IPS-11a (cell line): ENCODE results near the gene AMELX.

Experiments
- H3K4me3 ChIP-seq: one replicate; pipeline ENCODE4 v1.5.1; 2013; ENCODE audit warnings: low read depth, low read length, control low read depth

Gene AMELX

DNA sequence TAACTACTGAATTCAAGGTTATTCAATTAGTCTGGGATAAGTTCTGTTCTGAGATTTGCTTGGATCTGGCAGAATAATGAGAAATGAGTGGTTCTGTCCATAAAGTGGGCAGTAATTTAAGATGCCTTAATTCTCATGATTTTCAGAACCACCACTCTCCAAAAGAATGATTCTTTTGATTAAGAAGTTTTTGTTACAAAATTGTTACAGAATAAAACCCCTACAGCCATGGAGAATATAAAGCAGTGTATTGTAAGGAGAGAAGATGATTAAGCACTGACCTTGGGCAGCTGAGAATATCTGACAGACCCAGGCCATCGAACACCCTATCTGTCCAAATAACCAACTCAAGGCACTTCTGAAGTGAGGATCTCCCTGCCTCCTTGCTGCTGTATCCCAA is 12.4 kb downstream of the AMELX start:
- H3K4me3 ChIP-seq: no peak overlapping the region

DNA sequence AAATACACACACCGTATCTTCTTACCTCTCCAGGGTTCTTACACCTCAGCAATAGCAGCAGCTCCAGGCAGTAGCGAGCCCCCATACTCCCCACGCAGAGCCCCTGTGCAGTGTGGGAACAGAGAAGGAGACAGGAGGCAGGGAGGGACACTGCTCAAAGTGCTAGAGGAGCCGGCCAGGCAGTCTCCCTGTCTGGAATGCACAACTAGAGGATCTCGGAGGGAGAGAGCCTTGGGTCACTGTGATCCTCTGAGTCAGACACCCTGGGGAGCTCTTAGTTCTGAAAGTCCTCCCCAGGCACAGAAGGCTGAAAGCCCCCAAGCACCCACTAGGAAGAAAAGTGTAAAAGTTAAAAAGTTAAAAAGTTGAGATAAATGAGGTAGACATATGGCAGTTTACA is 16.0 kb downstream of the AMELX start:
- H3K4me3 ChIP-seq: no peak overlapping the region

DNA sequence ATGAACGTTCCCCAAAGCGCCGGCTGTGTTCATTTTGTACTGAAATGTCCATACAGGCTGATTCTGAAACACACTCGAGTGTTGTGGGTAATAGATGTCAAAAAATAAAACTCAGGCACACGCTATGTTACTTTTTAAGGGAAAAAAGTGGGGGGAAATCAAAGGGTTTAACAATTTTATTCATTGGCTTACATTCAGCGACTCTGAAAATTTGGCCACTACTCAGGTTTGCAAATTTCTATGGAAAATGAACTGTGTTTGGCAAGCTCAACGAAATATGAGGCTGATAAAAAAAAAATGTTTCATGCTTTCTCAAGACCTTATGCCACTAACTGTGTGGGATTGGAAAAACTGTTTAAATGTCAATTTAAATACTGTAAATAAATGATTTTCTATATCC is 18.5 kb downstream of the AMELX start:
- no peak overlapping the region for H3K4me3 ChIP-seq

DNA sequence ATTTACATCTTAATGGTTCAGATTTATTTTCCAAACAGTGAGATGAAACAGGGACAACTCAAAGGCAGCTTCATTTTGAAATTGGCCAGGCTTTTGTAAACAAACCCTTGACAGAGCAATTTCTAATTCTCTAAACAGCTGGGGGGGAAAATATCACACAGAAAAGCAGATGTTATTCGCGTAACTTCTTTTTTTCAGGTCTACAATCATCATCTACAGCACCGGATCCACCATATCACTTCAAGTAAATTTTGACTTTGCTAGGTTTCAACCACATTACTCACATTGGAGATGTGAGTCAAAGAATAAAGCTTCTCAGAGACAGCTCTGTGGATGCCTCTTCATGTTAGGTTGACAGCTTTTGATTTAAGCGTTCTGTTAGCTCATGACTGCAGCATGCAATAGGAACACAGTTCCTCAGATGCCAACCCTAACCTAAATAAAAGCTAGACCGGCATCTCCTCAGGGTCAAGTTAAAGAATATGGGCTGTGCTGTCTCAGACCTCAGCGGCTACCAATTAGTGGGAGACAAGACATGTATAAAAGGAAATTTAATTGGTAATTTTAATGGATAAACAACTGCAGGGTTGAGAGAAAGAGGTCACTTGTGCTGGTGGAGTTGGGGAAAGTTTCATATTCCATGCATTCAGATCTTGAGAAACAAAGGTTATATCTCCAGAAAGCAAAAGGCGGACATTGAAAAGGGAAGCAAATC is 26.8 kb downstream of the AMELX start:
- H3K4me3 ChIP-seq: no peak overlapping the region

GRCh38 chrX:11321986-11322385 is 28.8 kb downstream of the AMELX start:
- H3K4me3 ChIP-seq: no peak overlapping the region

GRCh38 chrX:11328134-11328533 is 34.9 kb downstream of the AMELX start:
- no peak overlapping the region for H3K4me3 ChIP-seq

DNA sequence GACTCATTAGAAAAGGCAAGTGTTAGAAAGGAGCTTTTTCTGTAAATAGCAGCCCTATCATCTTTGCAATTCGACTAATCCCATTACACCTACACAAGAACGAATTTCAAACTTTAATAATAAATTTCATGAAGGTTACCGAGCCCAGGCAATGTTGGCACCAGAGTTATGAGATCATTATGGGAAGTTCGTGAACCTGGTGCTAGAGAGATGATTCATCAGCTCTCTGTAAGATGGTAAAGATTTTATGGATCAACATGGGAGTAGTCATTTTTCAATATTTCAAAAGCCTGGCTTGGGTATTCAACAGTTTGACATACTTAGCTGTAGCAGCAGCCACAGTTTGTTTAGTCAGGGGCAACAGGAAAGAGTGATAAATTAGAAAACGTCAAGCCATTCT is 35.8 kb downstream of the AMELX start:
- H3K4me3 ChIP-seq: no peak overlapping the region

- H3K4me3 ChIP-seq: no peak overlapping the region
Measured at GRCh38 chrX:11331788-11332187, 38.6 kb downstream of the AMELX start.

GRCh38 chrX:11334165-11334564 is 41.0 kb downstream of the AMELX start:
- no peak overlapping the region for H3K4me3 ChIP-seq

DNA sequence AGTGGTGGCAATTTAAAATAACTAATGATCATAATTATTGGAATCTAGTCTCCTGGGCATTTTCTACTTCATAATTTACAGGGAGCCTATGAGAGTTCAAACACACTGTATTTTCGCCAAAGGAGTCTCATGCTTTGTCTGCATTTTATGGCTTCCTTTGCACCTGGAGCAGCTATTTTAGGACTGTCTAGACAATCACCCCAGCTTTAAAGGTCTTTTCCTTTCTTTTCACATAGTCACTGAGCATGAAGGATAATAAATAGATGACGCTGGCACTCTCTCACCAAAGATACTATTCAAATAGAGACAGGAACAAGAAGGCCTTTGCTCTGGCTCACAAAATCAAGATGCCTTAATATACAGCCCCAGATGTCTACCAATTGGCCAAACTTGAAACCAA is 43.0 kb downstream of the AMELX start:
- no peak overlapping the region for H3K4me3 ChIP-seq

DNA sequence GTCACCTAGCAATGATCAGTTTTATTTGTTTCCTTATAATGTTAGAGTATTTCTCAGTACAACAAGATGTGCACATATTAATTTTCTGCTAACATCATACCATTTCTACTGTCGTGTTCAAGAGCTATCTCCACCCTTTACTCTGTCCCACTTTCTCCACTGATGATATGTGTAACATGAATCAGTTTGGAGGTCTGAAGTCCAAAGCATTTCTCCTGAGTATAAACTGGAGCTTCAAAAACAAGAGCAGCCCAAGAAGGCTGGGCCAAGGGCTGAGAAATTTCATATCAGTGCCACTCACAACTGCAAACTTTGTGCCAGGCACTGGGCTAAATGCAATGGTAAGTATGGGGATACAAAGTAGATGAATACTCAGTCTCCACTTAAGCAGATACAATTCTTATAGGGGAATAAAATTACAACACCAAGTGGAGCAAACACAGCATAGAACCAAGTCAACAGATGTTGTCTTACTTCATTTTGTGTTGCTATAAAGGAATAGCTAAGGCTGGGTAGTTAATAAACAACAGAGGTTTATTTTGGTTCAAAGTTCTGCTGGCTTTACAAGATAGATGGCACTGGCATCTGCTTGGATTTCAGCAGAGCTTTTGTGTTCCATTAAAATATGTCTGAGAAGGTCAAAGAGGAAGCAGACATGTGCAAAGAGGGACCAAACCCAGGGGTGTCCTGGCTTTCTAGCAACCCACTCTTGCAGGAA is 44.2 kb downstream of the AMELX start:
- H3K4me3 ChIP-seq: no peak overlapping the region

- no peak overlapping the region for H3K4me3 ChIP-seq
Measured at GRCh38 chrX:11341274-11342201, 48.3 kb downstream of the AMELX start.

DNA sequence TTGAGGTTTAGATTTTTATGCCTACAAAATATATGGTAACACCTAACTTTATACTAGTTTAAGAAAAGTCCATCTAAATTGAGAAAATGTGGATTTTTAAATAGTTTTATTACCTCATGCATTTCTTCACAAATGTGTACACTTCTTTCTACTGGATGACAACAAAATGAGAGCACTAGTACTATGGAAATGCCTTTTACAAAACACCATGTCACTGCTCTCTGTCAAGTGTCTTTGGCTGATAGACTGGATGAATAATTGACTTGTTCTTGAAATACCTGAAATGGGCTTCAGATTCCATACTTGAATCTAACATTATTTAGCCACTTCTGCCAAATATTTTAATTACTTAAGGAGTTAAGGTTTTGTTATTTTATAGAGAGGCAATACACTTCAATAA is 49.5 kb downstream of the AMELX start:
- H3K4me3 ChIP-seq: no peak overlapping the region

- H3K4me3 ChIP-seq: no peak overlapping the region
Measured at GRCh38 chrX:11346121-11346682, 53.0 kb downstream of the AMELX start.

- no peak overlapping the region for H3K4me3 ChIP-seq
Measured at GRCh38 chrX:11347300-11347699, 54.1 kb downstream of the AMELX start.

GRCh38 chrX:11349020-11349419 is 55.8 kb downstream of the AMELX start:
- H3K4me3 ChIP-seq: no peak overlapping the region

- no peak overlapping the region for H3K4me3 ChIP-seq
Measured at GRCh38 chrX:11349661-11350337, 56.6 kb downstream of the AMELX start.
